HG03571 (cell line): Measurements from ENCODE around the gene CHIT1.

Experiments
- ATAC-seq: cut with Tn5 transposase; IDR thresholded peaks from one replicate; pipeline ENCODE4 v1.9.1; 2021; ENCODE audit not compliant: unreplicated experiment

The CHIT1 gene

GRCh38 chr1:203175827-203176241 is 53.6 kb downstream of the CHIT1 start:
- ATAC-seq: no peak

- ATAC-seq: no peak
These were observed 54.1 kb downstream of the CHIT1 start, which contains the start of gene MYBPH for GRCh38 chr1:203175237-203175826. Gene MYBPH (minus strand): TSS chr1:203175826. CDS start chr1:203175755, 71 bp downstream.

- no peak for ATAC-seq
These were observed 55.0 kb downstream of the CHIT1 start for GRCh38 chr1:203174324-203174985.

- peak; percentile 89 for ATAC-seq
These were observed 55.9 kb downstream of the CHIT1 start for GRCh38 chr1:203173566-203173965.

GRCh38 chr1:203173011-203173555 is 56.4 kb downstream of the CHIT1 start:
- ATAC-seq: no peak

- no peak for ATAC-seq
These were observed 57.1 kb downstream of the CHIT1 start for GRCh38 chr1:203172184-203173010.

GRCh38 chr1:203171341-203172183 is 57.9 kb downstream of the CHIT1 start:
- no peak for ATAC-seq

GRCh38 chr1:203170625-203171330 is 58.7 kb downstream of the CHIT1 start:
- no peak for ATAC-seq

- ATAC-seq: no peak
These were observed 59.5 kb downstream of the CHIT1 start for GRCh38 chr1:203169770-203170520.

GRCh38 chr1:203168991-203169390 is 60.5 kb downstream of the CHIT1 start:
- ATAC-seq: no peak

GRCh38 chr1:203168256-203168786 is 61.2 kb downstream of the CHIT1 start:
- ATAC-seq: no peak

- ATAC-seq: no peak
These were observed 61.6 kb downstream of the CHIT1 start for GRCh38 chr1:203167913-203168200.

GRCh38 chr1:203167026-203167912 is 62.2 kb downstream of the CHIT1 start:
- no peak for ATAC-seq

GRCh38 chr1:203166192-203166940 is 63.1 kb downstream of the CHIT1 start:
- no peak for ATAC-seq
